GM19463 (cell line): ENCODE measurements around the gene TMEM171.

Experiments used
- ATAC-seq: cut with Tn5 transposase; IDR thresholded peaks from one replicate; pipeline ENCODE4 v1.9.1; 2021; ENCODE audit warnings: mild to moderate bottlenecking, moderate library complexity; ENCODE audit not compliant: unreplicated experiment

The TMEM171 gene

GRCh38 chr5:73151766-73152410, 31.5 kb downstream of the TMEM171 start:
- ATAC-seq = no peak

- no peak for ATAC-seq
Observed at GRCh38 chr5:73152411-73153388, 32.3 kb downstream of the TMEM171 start.

GRCh38 chr5:73153513-73153912, 33.1 kb downstream of the TMEM171 start:
- no peak for ATAC-seq

GRCh38 chr5:73154208-73155006, 34.0 kb downstream of the TMEM171 start:
- ATAC-seq = no peak

- no peak for ATAC-seq
Observed at GRCh38 chr5:73155271-73156222, 35.2 kb downstream of the TMEM171 start.

- ATAC-seq = no peak
Observed at GRCh38 chr5:73157414-73158303, 37.3 kb downstream of the TMEM171 start.

GRCh38 chr5:73158313-73158712, 37.9 kb downstream of the TMEM171 start:
- ATAC-seq = no peak

- peak; percentile 74 for ATAC-seq
Observed at GRCh38 chr5:73160239-73160671, 39.9 kb downstream of the TMEM171 start.

GRCh38 chr5:73170522-73170921, 50.1 kb downstream of the TMEM171 start:
- ATAC-seq = no peak

- no peak for ATAC-seq
Observed at GRCh38 chr5:73171495-73171894, 51.1 kb downstream of the TMEM171 start.

- no peak for ATAC-seq
Observed at GRCh38 chr5:73172951-73173350, 52.6 kb downstream of the TMEM171 start, which contains the start of gene TMEM174. TMEM174 (plus strand) TSS chr5:73173193; CDS start chr5:73173244, 51 bp downstream.

- no peak for ATAC-seq
Observed at GRCh38 chr5:73174100-73174815, 53.9 kb downstream of the TMEM171 start.

GRCh38 chr5:73176250-73176649, 55.9 kb downstream of the TMEM171 start:
- no peak for ATAC-seq

GRCh38 chr5:73178265-73178664, 57.9 kb downstream of the TMEM171 start:
- no peak for ATAC-seq

GRCh38 chr5:73179730-73180129, 59.4 kb downstream of the TMEM171 start:
- no peak for ATAC-seq

GRCh38 chr5:73180566-73180965, 60.2 kb downstream of the TMEM171 start:
- no peak for ATAC-seq
